Measurements from ENCODE around the gene DIDO1. TPM values are rescaled to one million over a fixed set of nuclear protein-coding genes. Genes with fewer than 3 reads are reported as not detected.

DIDO1 gene
- total RNA-seq, 1 donor from 2014 or later, result 47.5 TPM

GRCh38 chr20:62949962-62950361 lies 23.7 kb upstream of the DIDO1 start:
- no peak for DNase-seq

- no peak for DNase-seq
These were observed 23.0 kb upstream of the DIDO1 start for GRCh38 chr20:62949153-62949821.

GRCh38 chr20:62947532-62948300 lies 21.4 kb upstream of the DIDO1 start:
- no peak for DNase-seq

- DNase-seq, result no peak
These were observed 20.6 kb upstream of the DIDO1 start for GRCh38 chr20:62946918-62947317.

- no peak for DNase-seq
These were observed 19.6 kb upstream of the DIDO1 start for GRCh38 chr20:62945771-62946339.

- no peak for DNase-seq
These were observed 18.4 kb upstream of the DIDO1 start for GRCh38 chr20:62944746-62945145.

GRCh38 chr20:62944184-62944583 lies 17.9 kb upstream of the DIDO1 start:
- no peak for DNase-seq

- DNase-seq, result no peak
These were observed 17.1 kb upstream of the DIDO1 start for GRCh38 chr20:62943396-62943795.

GRCh38 chr20:62942456-62942855 lies 16.2 kb upstream of the DIDO1 start:
- DNase-seq, result no peak

- no peak for DNase-seq
These were observed 15.5 kb upstream of the DIDO1 start for GRCh38 chr20:62941792-62942191.

- DNase-seq, result no peak
These were observed 14.6 kb upstream of the DIDO1 start for GRCh38 chr20:62940875-62941274.

GRCh38 chr20:62938105-62938888 lies 12.0 kb upstream of the DIDO1 start, which contains the start of gene GID8:
TSS of gene GID8 (plus strand) at chr20:62938147. CDS start at chr20:62941503, 3,356 bp downstream.
- DNase-seq, result peak; percentile 67

GRCh38 chr20:62937268-62938104 lies 11.2 kb upstream of the DIDO1 start:
- DNase-seq, result peak; percentile 98

- DNase-seq, result no peak
These were observed 9.8 kb upstream of the DIDO1 start for GRCh38 chr20:62935968-62936585.

GRCh38 chr20:62935204-62935967 lies 9.1 kb upstream of the DIDO1 start:
- DNase-seq, result no peak

GRCh38 chr20:62933966-62934365 lies 7.7 kb upstream of the DIDO1 start:
- no peak for DNase-seq

- DNase-seq, result no peak
These were observed 5.2 kb upstream of the DIDO1 start for GRCh38 chr20:62931464-62931863.

GRCh38 chr20:62929051-62929538 lies 2.8 kb upstream of the DIDO1 start:
- DNase-seq, result peak; percentile 62

GRCh38 chr20:62928246-62928939 lies 2.1 kb upstream of the DIDO1 start:
- DNase-seq, result peak; percentile 45

Data from dermis blood vessel endothelial cell (primary cell).